Measurements from ENCODE around the gene PCDHA1.

The PCDHA1 gene

GRCh38 chr5:141050622-141051520, 264.9 kb downstream of the PCDHA1 start, which contains the start of gene PCDHB1:
PCDHB1 (plus strand) TSS chr5:141051374; CDS start chr5:141051471, 97 bp downstream.
- H3K4me1 ChIP-seq (ENCODE audit: control insufficient read depth, insufficient read depth, low read length) = no peaks in the 10 kb centered on the region
- H3K27ac ChIP-seq (ENCODE audit: extremely low read depth, low read depth, low read length) = no peak within 1 kb of the TSS
- H3K4me3 ChIP-seq (ENCODE audit: low read depth, low read length) = peak within 1 kb of the TSS; percentile 39
- CTCF ChIA-PET = interaction anchor here (0.6 to 1.9 kb wide), 3 partner anchors 9 to 182 kb away, joined by 3 to 7 read pairs (median 3); partner anchors contain the start of gene PCDHA11
- H3K9me3 ChIP-seq (ENCODE audit: control insufficient read depth, insufficient read depth, low read depth, low read length) = no peaks in the 10 kb centered on the region
- H3K36me3 ChIP-seq (ENCODE audit: control insufficient read depth in 2 of 2, insufficient read depth in 1 of 2, low read length in 2 of 2) = no peaks in the 10 kb centered on the region
- POLR2A ChIA-PET = no interaction called here
- TF ChIP-seq ZNF473 (tag by site-specific recombination; IDR thresholded peaks at IDR 0.05) = no peak
- TF ChIP-seq ZNF302 (tag by site-specific recombination; IDR thresholded peaks at IDR 0.05; ENCODE audit: low read depth) = no peak
- no peak for TF ChIP-seq KLF16 (tag by site-specific recombination; IDR thresholded peaks at IDR 0.05)
- TF ChIP-seq ZNF658 (tag by site-specific recombination; IDR thresholded peaks at IDR 0.05) = no peak
- peak; percentile 98 for TF ChIP-seq SCRT2 (tag by site-specific recombination; IDR thresholded peaks at IDR 0.05)
- TF ChIP-seq SCRT1 (tag by site-specific recombination; IDR thresholded peaks at IDR 0.05; ENCODE audit: borderline replicate concordance) = 0 out of 2 replicates have a peak, but pooled peaks have one; percentile 52

DNA sequence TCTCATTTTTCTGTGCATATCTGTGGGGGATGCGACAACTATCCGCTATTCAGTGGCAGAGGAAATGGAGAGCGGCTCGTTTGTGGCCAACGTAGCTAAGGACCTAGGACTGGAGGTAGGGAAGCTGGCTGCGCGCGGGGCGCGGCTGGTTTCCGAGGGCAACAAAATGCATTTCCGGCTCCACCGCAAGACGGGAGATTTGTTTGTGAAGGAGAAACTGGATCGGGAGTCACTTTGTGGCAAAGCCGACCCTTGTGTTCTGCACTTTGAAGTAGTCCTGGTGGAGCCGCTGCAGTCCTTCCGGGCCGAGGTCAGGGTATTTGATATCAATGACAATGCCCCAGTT, 265.6 kb downstream of the PCDHA1 start:
- POLR2A ChIA-PET = no interaction called here
- TF ChIP-seq ZNF239 (tag by site-specific recombination; IDR thresholded peaks at IDR 0.05) (no peak), ZNF274 (IDR thresholded peaks at IDR 0.05; ENCODE audit: low read length) (no peak), ZNF274 (tag by site-specific recombination; IDR thresholded peaks at IDR 0.05; ENCODE audit: borderline replicate concordance) (no peak), OVOL3 (tag by site-specific recombination; IDR thresholded peaks at IDR 0.05) (no peak), ZNF623 (tag by site-specific recombination; IDR thresholded peaks at IDR 0.05) (no peak), SCRT2 (tag by site-specific recombination; IDR thresholded peaks at IDR 0.05) (peak; percentile 55; the same call in 1 of the 2 replicates)
- Histone ChIP-seq H3K36me3 (ENCODE audit: control insufficient read depth in 2 of 2, insufficient read depth in 1 of 2, low read length in 2 of 2) (no peaks in the 10 kb centered on the region), H3K9me3 (ENCODE audit: control insufficient read depth, insufficient read depth, low read depth, low read length) (no peaks in the 10 kb centered on the region), H3K27ac (ENCODE audit: extremely low read depth, low read depth, low read length) (no peak overlapping the region), H3K4me1 (ENCODE audit: control insufficient read depth, insufficient read depth, low read length) (no peaks in the 10 kb centered on the region), H3K4me3 (ENCODE audit: low read depth, low read length) (peak overlapping the region; percentile 39)
- CTCF ChIA-PET = interaction anchor here (0.6 to 1.9 kb wide), 2 partner anchors 91 to 183 kb away, joined by 3 to 7 read pairs; partner anchors contain the start of gene PCDHA11
